Endometrial microvascular endothelial cells (primary cell): ENCODE data around the gene SPRR2E. TPM values are rescaled to one million over a fixed set of nuclear protein-coding genes. Genes with fewer than 3 reads are reported as not detected.
"Not testable (repeated sequence)": the region's sequence is repeated elsewhere in the genome, so short reads cannot be mapped to it uniquely, and the experiment has no call there.

Experiments used
- in situ Hi-C: cut with HindIII; loops from 2 replicates; pipeline ENCODE4 v1.10.0; 2017; ENCODE audit warnings: low sequenced_read_pairs, low pct_unique_long_range_greater_than_20kb; ENCODE audit errors: inconsistent ontology term
- total RNA-seq: library from RNA; depleted of rRNA; stranded (reverse); fragments of >200 nt; gene quantifications from one replicate; pipeline ENCODE4 v1.2.3, GENCODE V29; 2015; ENCODE audit errors: inconsistent ontology term

The SPRR2E gene
- total RNA-seq, 1 donor from 2014 or later = not detected

DNA sequence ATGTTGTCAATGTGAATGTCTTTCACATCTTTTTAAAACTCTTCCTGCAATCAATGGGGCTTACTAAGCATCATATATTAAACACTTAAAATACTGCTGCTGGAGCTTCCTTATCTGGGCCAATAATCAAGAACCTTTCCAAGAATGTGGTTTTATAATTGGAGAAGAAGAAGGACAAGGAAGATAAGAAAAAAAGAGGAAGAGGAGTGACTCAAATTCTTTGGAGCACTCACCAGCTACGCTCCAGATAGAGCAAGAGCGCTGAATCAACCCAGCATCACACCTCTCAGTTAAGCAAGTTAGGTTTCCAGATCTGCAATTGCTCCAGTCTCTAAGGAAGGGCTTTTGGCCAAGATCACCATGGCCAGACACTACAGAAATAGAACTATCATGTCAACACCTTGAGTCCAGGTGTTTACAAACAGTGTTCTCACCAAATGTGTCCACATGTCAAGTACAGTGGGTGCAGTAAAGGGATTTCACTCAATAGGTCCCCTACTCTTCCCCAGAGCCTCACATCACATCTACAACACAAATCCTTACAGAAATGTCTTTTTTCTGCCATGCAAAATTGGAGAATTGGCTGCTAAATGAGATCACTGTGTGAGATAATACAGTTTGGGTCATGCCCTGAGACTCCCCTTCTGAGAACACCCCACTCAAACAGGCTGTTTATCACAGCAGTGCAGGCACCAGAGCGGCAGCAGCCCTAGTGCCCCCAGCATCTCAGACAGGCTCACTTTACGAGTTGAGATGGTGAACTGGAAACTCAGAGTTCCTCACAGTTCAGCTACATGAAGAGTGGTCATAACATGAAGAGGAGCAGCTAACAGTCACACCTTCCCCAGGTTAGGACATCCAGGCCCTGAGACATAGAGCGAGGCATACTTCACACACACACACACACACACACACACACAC, 21.3 kb downstream of the SPRR2E start:
- in situ Hi-C loops = no loop called here

DNA sequence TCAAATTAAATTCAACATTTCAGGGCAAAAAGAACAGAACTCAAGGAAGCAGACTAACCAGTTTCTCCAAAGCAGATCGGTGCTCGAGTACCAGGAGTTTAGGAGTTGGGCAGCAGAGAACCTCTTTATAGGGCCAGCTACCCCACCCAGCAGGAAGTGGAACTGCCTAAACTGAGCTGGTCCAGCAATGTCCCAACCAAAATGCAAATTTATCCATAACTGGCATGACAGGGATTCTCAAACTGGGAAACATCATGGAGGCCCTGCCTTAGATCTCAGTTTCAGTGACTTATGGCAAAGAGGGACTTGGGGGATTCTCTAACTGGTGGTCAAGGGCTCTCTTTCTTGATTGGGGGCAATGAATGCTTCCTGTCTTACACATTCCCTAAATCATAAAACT, 22.8 kb downstream of the SPRR2E start, which contains the start of gene SPRR2B:
Gene SPRR2B, minus strand, starts transcription at position 101 of the 400 bp plus-strand sequence. CDS start 772 bp downstream, outside the sequence.
- in situ Hi-C loops = no loop called here

DNA sequence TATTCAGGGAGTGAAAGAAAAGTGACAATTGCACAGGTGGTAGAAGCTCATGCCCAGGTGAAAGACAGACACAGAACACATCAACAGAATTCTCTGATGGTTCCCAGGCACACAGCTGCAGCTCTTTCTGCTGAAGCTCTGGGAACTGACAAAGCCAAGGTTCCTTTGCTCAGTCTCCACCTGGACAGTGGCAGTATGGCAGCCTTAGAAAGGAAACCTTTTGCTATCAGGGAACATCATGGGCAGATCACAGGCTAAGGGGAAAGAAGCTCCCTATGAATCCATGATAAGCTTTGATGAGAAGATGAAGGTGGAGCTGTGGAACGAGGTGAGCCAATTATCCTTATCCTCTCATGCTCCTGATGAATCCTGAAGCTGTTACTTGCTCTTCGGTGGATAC, 24.1 kb downstream of the SPRR2E start:
- in situ Hi-C loops = no loop called here

DNA sequence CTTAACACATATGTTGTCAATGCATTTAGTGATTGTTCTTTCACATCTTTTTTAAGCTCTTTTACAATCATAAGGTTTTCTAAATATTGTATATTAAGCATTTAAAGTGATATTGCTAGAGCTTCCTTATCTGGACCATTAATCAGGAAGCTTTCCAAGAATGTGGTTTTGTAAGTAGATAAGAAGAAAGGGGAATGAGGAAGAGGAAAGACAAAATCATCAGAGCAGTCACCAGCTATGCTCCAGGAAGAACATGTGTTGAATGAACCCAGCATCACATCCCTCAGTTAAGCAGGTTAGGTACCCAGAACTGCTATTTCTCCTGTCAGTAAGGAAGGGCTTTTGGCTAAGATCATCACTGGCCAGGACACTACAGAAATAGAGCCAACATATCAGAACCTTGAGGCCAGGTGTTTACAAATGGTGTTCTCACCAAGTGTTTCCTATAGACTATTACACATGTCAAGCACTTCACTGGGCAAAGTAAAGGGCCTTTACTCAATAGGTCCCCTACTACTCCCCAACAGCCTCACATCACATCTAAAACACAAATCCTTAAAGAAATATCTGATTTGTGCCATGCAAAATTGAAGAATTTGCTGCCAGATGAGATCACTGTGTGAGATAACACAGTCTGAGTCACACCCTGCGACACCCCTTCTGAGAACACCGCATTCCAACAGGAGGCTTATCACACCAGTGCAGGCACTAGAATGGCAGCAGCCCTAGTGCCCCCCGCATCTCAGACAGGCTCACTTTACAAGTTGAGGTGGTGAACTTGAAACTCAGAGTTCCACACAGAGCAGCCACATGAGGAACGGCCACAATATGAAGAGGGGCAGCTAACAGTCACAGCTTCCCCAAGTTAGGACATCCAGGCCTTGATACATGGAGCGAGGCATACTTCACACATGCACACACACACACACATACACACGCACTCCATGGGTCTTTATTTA, 35.2 kb downstream of the SPRR2E start:
- in situ Hi-C loops = no loop called here

DNA sequence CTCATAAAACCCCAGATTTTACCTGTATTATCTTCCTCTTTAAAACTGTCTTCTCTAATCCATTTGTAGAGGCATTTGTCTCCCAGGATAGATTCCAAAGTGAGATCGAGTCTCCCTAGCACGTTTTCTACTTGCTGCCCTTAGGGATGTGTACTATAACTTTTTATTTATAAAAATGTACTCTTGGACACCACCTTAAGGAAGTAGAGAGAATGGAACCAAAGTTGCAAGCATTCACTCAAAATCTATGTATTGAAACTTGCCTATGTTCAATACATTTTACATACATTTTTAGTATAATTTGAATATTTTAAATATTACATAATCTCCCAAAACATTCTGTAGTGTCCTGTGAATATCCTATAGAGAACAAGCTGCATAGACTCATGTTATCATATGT, 36.2 kb downstream of the SPRR2E start:
- in situ Hi-C loops = no loop called here

DNA sequence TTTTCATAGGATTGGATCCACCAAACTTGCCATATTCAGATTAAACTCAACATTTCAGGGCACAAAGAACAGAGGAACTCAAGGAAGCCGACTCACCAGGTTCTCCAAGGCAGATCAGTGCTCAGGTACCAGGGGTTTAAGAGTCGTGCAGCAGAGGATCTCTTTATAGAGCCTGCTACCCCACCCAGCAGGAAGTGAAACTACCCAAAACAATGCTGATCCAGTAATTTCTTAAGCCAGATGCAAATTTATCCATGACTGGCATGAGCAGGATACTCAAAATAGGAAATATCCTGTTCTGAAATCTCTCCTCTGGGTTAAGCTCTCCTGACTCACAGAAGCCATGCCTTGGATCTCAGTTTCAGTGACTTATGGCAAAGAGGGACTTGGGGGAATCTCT, 37.0 kb downstream of the SPRR2E start, which contains the start of gene SPRR2A:
Gene SPRR2A, minus strand, starts transcription at position 138 of the 400 bp plus-strand sequence. CDS start 777 bp downstream, outside the sequence.
- in situ Hi-C loops = no loop called here

DNA sequence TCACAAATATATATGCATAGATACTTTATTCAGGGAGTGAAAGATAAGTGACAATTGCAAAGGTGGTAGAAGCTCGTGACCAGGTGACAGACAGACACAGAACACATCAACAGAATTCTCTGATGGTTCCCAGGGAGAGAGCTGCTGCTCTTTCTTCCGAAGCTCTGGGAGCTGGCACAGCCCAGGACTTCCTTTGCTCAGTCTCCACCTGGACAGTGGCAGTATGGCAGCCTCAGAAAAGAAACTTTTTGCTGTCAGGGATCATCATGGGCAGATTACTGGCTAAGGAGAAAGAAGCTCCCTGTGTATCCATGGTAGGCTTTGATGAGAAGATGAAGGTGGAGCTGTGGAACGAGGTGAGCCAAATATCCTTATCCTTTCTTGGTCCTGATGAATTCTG, 38.2 kb downstream of the SPRR2E start:
- in situ Hi-C loops = not testable (repeated sequence)

DNA sequence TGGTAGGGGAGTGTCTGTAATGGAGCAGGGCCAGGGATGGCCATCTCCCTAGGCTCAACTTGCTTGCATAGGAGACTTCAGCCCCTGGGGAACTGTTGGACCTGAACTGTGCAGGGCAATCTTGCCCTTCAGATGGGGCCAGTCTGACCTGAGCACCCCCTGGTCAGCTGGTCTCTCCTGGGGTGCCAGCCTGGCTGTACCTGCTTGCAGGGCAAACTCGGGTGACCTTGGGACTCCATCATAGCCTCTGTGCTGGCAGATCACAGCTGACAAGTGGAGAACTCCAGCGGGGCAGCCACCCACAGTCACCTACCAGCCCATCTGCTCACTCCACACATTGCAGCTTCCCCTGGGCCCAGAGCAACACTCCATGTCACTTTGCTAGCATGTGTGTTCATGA, 45.1 kb downstream of the SPRR2E start:
- in situ Hi-C loops = no loop called here

Other genes starting within 250 kb of the SPRR2E start
- gene LCE7A, start 234.5 kb downstream of the SPRR2E start, total RNA-seq = not detected
- not detected for gene SMCP, start 216.2 kb downstream of the SPRR2E start, total RNA-seq
- not detected for gene IVL, start 186.0 kb downstream of the SPRR2E start, total RNA-seq
- gene SPRR5, start 147.3 kb downstream of the SPRR2E start, total RNA-seq = not detected
- not detected for gene SPRR4, start 123.9 kb downstream of the SPRR2E start, total RNA-seq
- gene SPRR1A, start 110.4 kb downstream of the SPRR2E start, total RNA-seq = not detected
- gene SPRR3, start 92.8 kb downstream of the SPRR2E start, total RNA-seq = not detected
- gene SPRR1B, start 63.3 kb downstream of the SPRR2E start, total RNA-seq = not detected
- gene SPRR2D, start 53.4 kb downstream of the SPRR2E start, total RNA-seq = not detected
- not detected for gene SPRR2A, start 37.0 kb downstream of the SPRR2E start, total RNA-seq
- gene SPRR2B, start 22.9 kb downstream of the SPRR2E start, total RNA-seq = not detected
- not detected for gene SPRR2F, start 19.0 kb upstream of the SPRR2E start, total RNA-seq
- gene SPRR2G, start 56.4 kb upstream of the SPRR2E start, total RNA-seq = not detected
- not detected for gene LELP1, start 108.9 kb upstream of the SPRR2E start, total RNA-seq
- not detected for gene PRR9, start 123.1 kb upstream of the SPRR2E start, total RNA-seq
- not detected for gene LORICRIN, start 165.2 kb upstream of the SPRR2E start, total RNA-seq
- not detected for gene PGLYRP3, start 218.4 kb upstream of the SPRR2E start, total RNA-seq